Breast epithelium (tissue), 3 donors: ENCODE measurements around the gene CTXND1.

Experiments used
- CTCF ChIP-seq, 3 donors: fragments of 450-650 bp; IDR thresholded peaks; one replicate each; pipeline ENCODE4 v1.5.1; 2016 to 2017; ENCODE audit warnings: antibody characterized with exemption in 3 of 3, mild to moderate bottlenecking in 3 of 3, moderate library complexity in 3 of 3
- POLR2A ChIP-seq: fragments of 450-650 bp; IDR thresholded peaks from one replicate; pipeline ENCODE4 v1.6.1; 2016; ENCODE audit warnings: antibody characterized with exemption, mild to moderate bottlenecking, moderate library complexity
- POLR2AphosphoS5 ChIP-seq, 3 donors: sonication (generic); formaldehyde crosslinking; IDR thresholded peaks; one replicate each; pipeline ENCODE4 v1.6.1; 2017; ENCODE audit warnings: antibody characterized with exemption in 3 of 3

- no peak for TF ChIP-seq CTCF (IDR thresholded peaks at IDR 0.05)
- no peak for TF ChIP-seq POLR2AphosphoS5 (IDR thresholded peaks at IDR 0.05)
- no peak for TF ChIP-seq POLR2A
Measured at GRCh38 chr15:80203361-80203885, 48.6 kb downstream of the CTXND1 start.
